Measurements from ENCODE around the gene PPP1R12A. TPM values are rescaled to one million over a fixed set of nuclear protein-coding genes. Genes with fewer than 3 reads are reported as not detected.
A peak's percentile ranks its signal among the peaks of the same experiment; 100 is the strongest.

Gene PPP1R12A
- total and polyA plus RNA-seq, 9 of the 15 experiments (the other 6 are each of a cell fraction or from before 2014, with no cell fraction given) = 26.4 to 119 (median 53.3) TPM

DNA sequence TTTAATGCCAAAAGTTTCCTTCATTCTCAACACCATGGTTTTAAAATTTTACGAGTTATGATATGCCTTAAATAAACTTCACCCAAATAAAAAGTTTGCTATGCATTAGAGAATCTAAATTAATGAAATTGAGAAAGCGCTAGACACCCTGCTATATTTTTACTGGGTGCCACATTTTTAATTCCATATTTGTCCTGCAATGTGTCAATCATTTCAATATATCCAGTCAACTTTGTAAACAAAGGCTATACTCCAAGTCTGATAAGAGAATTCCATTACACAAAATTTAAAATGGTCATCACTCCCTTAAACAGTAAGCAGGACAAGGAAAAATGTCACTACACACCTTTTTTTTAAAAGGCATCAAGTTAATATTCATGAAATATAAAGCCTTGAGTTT is 1.9 kb downstream of the PPP1R12A start:
- ChIA-PET POLR2A (interaction anchor here (1.3 kb wide), 1 partner anchor 8 kb away, joined by 4 read pairs; no protein-coding TSS in a partner anchor), CTCF (ENCODE audit: low intra/inter-chr PET ratio) (no interaction called here)
- Histone ChIP-seq H3K4me2 (ENCODE audit: insufficient read depth, low read length) (peak overlapping the region; percentile 95), H4K20me1 (replicated peaks; ENCODE audit: control insufficient read depth, insufficient read depth, low read length) (0 out of 2 replicates have a peak, but pooled peaks cover 3% of the 10 kb centered on the region), H3K79me2 (ENCODE audit: control insufficient read depth, insufficient read depth, low read length) (peaks cover 92% of the 10 kb centered on the region), H3K36me3 (ENCODE audit: control insufficient read depth, insufficient read depth, low read length) (peaks cover 5% of the 10 kb centered on the region; the same call in 1 of the 3 replicates), H3K4me3 (peak overlapping the region; percentile 91), H3K27ac (ENCODE audit: extremely low read depth, low read depth, low read length) (peak overlapping the region; percentile 97; the same call in 2 of the 3 replicates), H3K9me3 (replicated peaks; ENCODE audit: control insufficient read depth, insufficient read depth, low read depth, low read length) (no peaks in the 10 kb centered on the region), H2AFZ (ENCODE audit: low read depth, low read length) (no peak overlapping the region), H3K9ac (ENCODE audit: insufficient read depth in 1 of 2, low read depth in 2 of 2, low read length in 2 of 2) (peak overlapping the region in 1 of 2 experiments; percentile 98; a peak in 3 of 4 replicates), H3K9me1 (ENCODE audit: control insufficient read depth, insufficient read depth, low read length) (no peaks in the 10 kb centered on the region), H3K27me3 (ENCODE audit: control insufficient read depth in 2 of 2, insufficient read depth in 2 of 2, low read length in 2 of 2) (no peaks in the 10 kb centered on the region), H3K4me1 (replicated peaks in 1 of 2; ENCODE audit: control insufficient read depth in 2 of 2, insufficient read depth in 2 of 2, low read length in 2 of 2) (peaks cover 3 to 10% of the 10 kb centered on the region in 2 experiments; a peak in 4 of 5 replicates)
- FAIRE-seq = no peak
- BruUV-seq (replicated peaks) = no TSS peak
- 0% methylated on average over 2 of the region's 2 CpGs for WGBS (ENCODE audit: insufficient coverage, low coverage, missing lambda C conversion rate)
- in situ Hi-C loops (cut with MboI) = no loop called here
- no peak for DNase-seq (ENCODE audit: extremely low read depth in 1 of 4, low spot score in 3 of 4)
- ATAC-seq = no peak
- intact Hi-C loops (cut with micrococcal nuclease) = loop anchor here (2.0 to 10.0 kb wide), 2 partner anchors 46 to 148 kb away; no protein-coding TSS in a partner anchor
- TF ChIP-seq ARNT (IDR thresholded peaks at IDR 0.05) = no peak
- no peak for TF ChIP-seq ETV6 (IDR thresholded peaks at IDR 0.05; ENCODE audit: borderline replicate concordance in 1 of 2, low read depth in 2 of 2, low read length in 1 of 2)
- no peak for TF ChIP-seq ETV6 (CRISPR knock-in tag; IDR thresholded peaks at IDR 0.05; ENCODE audit: borderline replicate concordance)
- TF ChIP-seq SIX5 (IDR thresholded peaks at IDR 0.05; ENCODE audit: borderline replicate concordance in 1 of 2, insufficient read depth in 1 of 2, low read depth in 1 of 2, low read length in 2 of 2) = no peak
- TF ChIP-seq SMARCC2 (IDR thresholded peaks at IDR 0.05; ENCODE audit: low read depth) = peak; percentile 13; the same call in 1 of the 2 replicates
- TF ChIP-seq, protein P1, sequence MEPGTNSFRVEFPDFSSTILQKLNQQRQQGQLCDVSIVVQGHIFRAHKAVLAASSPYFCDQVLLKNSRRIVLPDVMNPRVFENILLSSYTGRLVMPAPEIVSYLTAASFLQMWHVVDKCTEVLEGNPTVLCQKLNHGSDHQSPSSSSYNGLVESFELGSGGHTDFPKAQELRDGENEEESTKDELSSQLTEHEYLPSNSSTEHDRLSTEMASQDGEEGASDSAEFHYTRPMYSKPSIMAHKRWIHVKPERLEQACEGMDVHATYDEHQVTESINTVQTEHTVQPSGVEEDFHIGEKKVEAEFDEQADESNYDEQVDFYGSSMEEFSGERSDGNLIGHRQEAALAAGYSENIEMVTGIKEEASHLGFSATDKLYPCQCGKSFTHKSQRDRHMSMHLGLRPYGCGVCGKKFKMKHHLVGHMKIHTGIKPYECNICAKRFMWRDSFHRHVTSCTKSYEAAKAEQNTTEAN (CRISPR knock-in tag; IDR thresholded peaks at IDR 0.05) = no peak
- TF ChIP-seq MAFF (IDR thresholded peaks at IDR 0.05; ENCODE audit: low read length) = no peak
- no peak for TF ChIP-seq SPI1 (IDR thresholded peaks at IDR 0.05; ENCODE audit: borderline replicate concordance, low read depth, low read length)
- no peak for TF ChIP-seq SETDB1 (IDR thresholded peaks at IDR 0.05; ENCODE audit: low read length)
- TF ChIP-seq KLF16 (IDR thresholded peaks at IDR 0.05) = no peak
- TF ChIP-seq ZNF121 (CRISPR knock-in tag; conservative IDR thresholded peaks at IDR 0.05) = no peak
- TF ChIP-seq, protein P2, sequence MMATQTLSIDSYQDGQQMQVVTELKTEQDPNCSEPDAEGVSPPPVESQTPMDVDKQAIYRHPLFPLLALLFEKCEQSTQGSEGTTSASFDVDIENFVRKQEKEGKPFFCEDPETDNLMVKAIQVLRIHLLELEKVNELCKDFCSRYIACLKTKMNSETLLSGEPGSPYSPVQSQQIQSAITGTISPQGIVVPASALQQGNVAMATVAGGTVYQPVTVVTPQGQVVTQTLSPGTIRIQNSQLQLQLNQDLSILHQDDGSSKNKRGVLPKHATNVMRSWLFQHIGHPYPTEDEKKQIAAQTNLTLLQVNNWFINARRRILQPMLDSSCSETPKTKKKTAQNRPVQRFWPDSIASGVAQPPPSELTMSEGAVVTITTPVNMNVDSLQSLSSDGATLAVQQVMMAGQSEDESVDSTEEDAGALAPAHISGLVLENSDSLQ (IDR thresholded peaks at IDR 0.05) = peak; percentile 91
- TF ChIP-seq, protein P3, sequence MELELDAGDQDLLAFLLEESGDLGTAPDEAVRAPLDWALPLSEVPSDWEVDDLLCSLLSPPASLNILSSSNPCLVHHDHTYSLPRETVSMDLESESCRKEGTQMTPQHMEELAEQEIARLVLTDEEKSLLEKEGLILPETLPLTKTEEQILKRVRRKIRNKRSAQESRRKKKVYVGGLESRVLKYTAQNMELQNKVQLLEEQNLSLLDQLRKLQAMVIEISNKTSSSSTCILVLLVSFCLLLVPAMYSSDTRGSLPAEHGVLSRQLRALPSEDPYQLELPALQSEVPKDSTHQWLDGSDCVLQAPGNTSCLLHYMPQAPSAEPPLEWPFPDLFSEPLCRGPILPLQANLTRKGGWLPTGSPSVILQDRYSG (tag; conservative IDR thresholded peaks at IDR 0.05; ENCODE audit: low read depth) = no peak
- no peak for TF ChIP-seq SMARCB1 (IDR thresholded peaks at IDR 0.05; ENCODE audit: insufficient read length, low read depth)
- no peak for TF ChIP-seq U2AF2 (optimal IDR thresholded peaks at IDR 0.05; ENCODE audit: low read depth, low read length)
- TF ChIP-seq ZNF589 (CRISPR knock-in tag; IDR thresholded peaks at IDR 0.05; ENCODE audit: low read depth) = no peak
- no peak for TF ChIP-seq DACH1 (IDR thresholded peaks at IDR 0.05; ENCODE audit: partially characterized antibody)

Measured in K562 (cell line).